Mesenchymal stem cell (in vitro differentiated cells and primary cell): ENCODE results near the gene PRR7.

Source experiments
- DNase-seq: peaks from one replicate; pipeline ENCODE4 v3.0.0-alpha.2; 2013
- H2AFZ ChIP-seq: one replicate; pipeline ENCODE4 v1.6.1; 2013; ENCODE audit warnings: low read depth, mild to moderate bottlenecking, control low read depth, inconsistent platforms, low read length, moderate library complexity
- H2AK5ac ChIP-seq: 2 replicates; pipeline ENCODE4 v1.6.1; 2013; ENCODE audit warnings: low read length, moderate library complexity, mild to moderate bottlenecking, inconsistent platforms; ENCODE audit not compliant: severe bottlenecking
- H2BK120ac ChIP-seq: one replicate; pipeline ENCODE4 v1.6.1; 2013; ENCODE audit warnings: low read depth, mild to moderate bottlenecking, inconsistent platforms, low read length, moderate library complexity
- H2BK12ac ChIP-seq, 2 experiments: one replicate each; pipeline ENCODE4 v1.6.1; 2013; ENCODE audit warnings: inconsistent platforms in 2 of 2, low read length in 2 of 2, mild to moderate bottlenecking in 2 of 2, moderate library complexity in 2 of 2, control low read depth in 1 of 2
- H2BK15ac ChIP-seq: one replicate; pipeline ENCODE4 v1.6.1; 2013; ENCODE audit warnings: mild to moderate bottlenecking, low read depth, inconsistent platforms; ENCODE audit not compliant: poor library complexity, severe bottlenecking
- H2BK5ac ChIP-seq: 2 replicates; pipeline ENCODE4 v1.6.1; 2013; ENCODE audit warnings: low read depth, mild to moderate bottlenecking, low read length, control low read depth, inconsistent platforms; ENCODE audit not compliant: poor library complexity, severe bottlenecking
- H3K14ac ChIP-seq, 2 experiments: one replicate each; pipeline ENCODE4 v1.6.1; 2013; ENCODE audit warnings: inconsistent platforms in 2 of 2, low read length in 2 of 2, control low read depth in 1 of 2, mild to moderate bottlenecking in 1 of 2, moderate library complexity in 1 of 2
- H3K18ac ChIP-seq, 2 experiments: one replicate each; pipeline ENCODE4 v1.6.1; 2013; ENCODE audit warnings: inconsistent platforms in 2 of 2, low read length in 2 of 2, control low read depth in 1 of 2, low read depth in 1 of 2, mild to moderate bottlenecking in 1 of 2
- H3K23ac ChIP-seq, 2 experiments: one replicate each; pipeline ENCODE4 v1.6.1; 2013; ENCODE audit warnings: inconsistent platforms in 2 of 2, low read length in 2 of 2, mild to moderate bottlenecking in 2 of 2, moderate library complexity in 2 of 2, control low read depth in 1 of 2
- H3K27ac ChIP-seq: 2 replicates; pipeline ENCODE4 v1.5.1; 2013; ENCODE audit warnings: mild to moderate bottlenecking, moderate library complexity, low read length, control low read depth, inconsistent platforms; ENCODE audit not compliant: poor library complexity, severe bottlenecking
- H3K27me3 ChIP-seq, 2 experiments: 2 replicates each; pipeline versions ENCODE4 v1.6.1 to v1.7.0; 2013; ENCODE audit warnings: low read length in 2 of 2, mild to moderate bottlenecking in 2 of 2, moderate library complexity in 2 of 2, control low read depth in 1 of 2, inconsistent platforms in 1 of 2; ENCODE audit not compliant: control insufficient read depth in 1 of 2, insufficient read depth in 1 of 2
- H3K36me3 ChIP-seq, 2 experiments: 2 replicates each; pipeline versions ENCODE4 v1.6.1 to v1.7.0; 2013; ENCODE audit warnings: low read length in 2 of 2, control low read depth in 1 of 2, inconsistent platforms in 1 of 2, low read depth in 1 of 2, mild to moderate bottlenecking in 1 of 2; ENCODE audit not compliant: insufficient read depth in 2 of 2, control insufficient read depth in 1 of 2
- H3K4ac ChIP-seq, 2 experiments: one replicate each; pipeline ENCODE4 v1.6.1; 2013; ENCODE audit warnings: inconsistent platforms in 2 of 2, low read length in 2 of 2, mild to moderate bottlenecking in 2 of 2, moderate library complexity in 2 of 2, control low read depth in 1 of 2, low read depth in 1 of 2
- H3K4me1 ChIP-seq: 2 replicates; pipeline ENCODE4 v1.6.1; 2013; ENCODE audit warnings: low read depth, low read length, control low read depth; ENCODE audit not compliant: control insufficient read depth, insufficient read depth
- H3K4me2 ChIP-seq: 2 replicates; pipeline ENCODE4 v1.6.1; 2013; ENCODE audit warnings: low read length, mild to moderate bottlenecking, inconsistent platforms; ENCODE audit not compliant: poor library complexity, severe bottlenecking
- H3K4me3 ChIP-seq, 2 experiments: 2 replicates each; pipeline versions ENCODE4 v1.5.1 to v1.7.0; 2013; ENCODE audit warnings: low read length in 2 of 2, mild to moderate bottlenecking in 2 of 2, control low read depth in 1 of 2, low read depth in 1 of 2; ENCODE audit not compliant: insufficient read depth in 1 of 2
- H3K79me1 ChIP-seq: replicated peaks from 2 replicates; pipeline ENCODE4 v1.6.1; 2013; ENCODE audit warnings: mild to moderate bottlenecking, control low read depth, low read length, inconsistent platforms; ENCODE audit not compliant: poor library complexity, severe bottlenecking
- H3K9ac ChIP-seq: 2 replicates; pipeline ENCODE4 v1.7.0; 2013; ENCODE audit warnings: mild to moderate bottlenecking, low read length, moderate library complexity
- H3K9me3 ChIP-seq: 2 replicates; pipeline ENCODE4 v1.7.0; 2013; ENCODE audit warnings: mild to moderate bottlenecking, low read length; ENCODE audit not compliant: control insufficient read depth
- H4K8ac ChIP-seq: one replicate; pipeline ENCODE4 v1.6.1; 2013; ENCODE audit warnings: inconsistent platforms, mild to moderate bottlenecking, low read length, moderate library complexity
- H4K91ac ChIP-seq: one replicate; pipeline ENCODE4 v1.6.1; 2013; ENCODE audit warnings: mild to moderate bottlenecking, low read length, inconsistent platforms
- WGBS: methylation state at CpG from one replicate; pipeline ENCODE4 v1.1.7; 2013; ENCODE audit warnings: mixed read lengths; 5-methylcytosine and 5-hydroxymethylcytosine counted together

Gene PRR7

GRCh38 chr5:177487144-177487543 lies 40.5 kb downstream of the PRR7 start:
- Histone ChIP-seq H2BK120ac (no peak overlapping the region), H3K14ac (no peak overlapping the region), H3K4ac (no peak overlapping the region), H2BK5ac (no peak overlapping the region), H3K9ac (no peak overlapping the region), H4K8ac (no peak overlapping the region), H3K79me1 (peaks cover 9% of the 10 kb centered on the region), H2BK12ac (no peak overlapping the region), H3K4me2 (no peak overlapping the region), H3K36me3 (peaks cover 85 to 99% of the 10 kb centered on the region in 2 experiments), H3K23ac (no peak overlapping the region), H2BK15ac (no peak overlapping the region), H2AK5ac (no peak overlapping the region), H3K27ac (no peak overlapping the region), H3K18ac (no peak overlapping the region), H3K4me3 (no peak overlapping the region), H3K27me3 (no peaks in the 10 kb centered on the region), H4K91ac (no peak overlapping the region), H2AFZ (no peak overlapping the region), H3K9me3 (no peaks in the 10 kb centered on the region), H3K4me1 (peaks cover 76% of the 10 kb centered on the region)
- DNase-seq: no peak
- WGBS: 98% methylated on average over 8 of the region's 8 CpGs

- H3K36me3 ChIP-seq: peaks cover 90 to 99% of the 10 kb centered on the region in 2 experiments
- H3K79me1 ChIP-seq: peaks cover 7% of the 10 kb centered on the region
- H3K4me3 ChIP-seq: no peak overlapping the region
- DNase-seq: no peak
- H3K27me3 ChIP-seq: no peaks in the 10 kb centered on the region
- no peak overlapping the region for H2BK120ac ChIP-seq
- H4K8ac ChIP-seq: no peak overlapping the region
- no peak overlapping the region for H3K23ac ChIP-seq
- no peak overlapping the region for H2BK15ac ChIP-seq
- H4K91ac ChIP-seq: no peak overlapping the region
- peaks cover 78% of the 10 kb centered on the region for H3K4me1 ChIP-seq
- no peak overlapping the region for H3K14ac ChIP-seq
- H3K9ac ChIP-seq: no peak overlapping the region
- H2AFZ ChIP-seq: no peak overlapping the region
- no peak overlapping the region for H3K4ac ChIP-seq
- no peak overlapping the region for H3K4me2 ChIP-seq
- WGBS: 97% methylated on average over 15 of the region's 15 CpGs
- no peak overlapping the region for H3K18ac ChIP-seq
- no peak overlapping the region for H2BK12ac ChIP-seq
- no peak overlapping the region for H2BK5ac ChIP-seq
- peak overlapping the region; percentile 6 for H3K27ac ChIP-seq
- H3K9me3 ChIP-seq: no peaks in the 10 kb centered on the region
- H2AK5ac ChIP-seq: no peak overlapping the region
Measured at GRCh38 chr5:177487975-177488374, 41.4 kb downstream of the PRR7 start.

- no peak overlapping the region for H3K4me2 ChIP-seq
- H2BK12ac ChIP-seq: peak overlapping the region in 1 of 2 experiments; percentile 12
- no peak overlapping the region for H4K91ac ChIP-seq
- no peak for DNase-seq
- peaks cover 5% of the 10 kb centered on the region for H3K79me1 ChIP-seq
- no peaks in the 10 kb centered on the region for H3K27me3 ChIP-seq
- H3K36me3 ChIP-seq: peaks cover 90 to 99% of the 10 kb centered on the region in 2 experiments
- no peak overlapping the region for H2AFZ ChIP-seq
- no peak overlapping the region for H3K9ac ChIP-seq
- no peak overlapping the region for H3K14ac ChIP-seq
- H2AK5ac ChIP-seq: no peak overlapping the region
- no peak overlapping the region for H4K8ac ChIP-seq
- H3K9me3 ChIP-seq: no peaks in the 10 kb centered on the region
- H3K18ac ChIP-seq: no peak overlapping the region
- H3K4me3 ChIP-seq: no peak overlapping the region
- peaks cover 78% of the 10 kb centered on the region for H3K4me1 ChIP-seq
- no peak overlapping the region for H2BK120ac ChIP-seq
- H2BK5ac ChIP-seq: no peak overlapping the region
- H3K4ac ChIP-seq: no peak overlapping the region
- no peak overlapping the region for H2BK15ac ChIP-seq
- WGBS: 90% methylated on average over 21 of the region's 26 CpGs
- no peak overlapping the region for H3K23ac ChIP-seq
- H3K27ac ChIP-seq: no peak overlapping the region
Measured at GRCh38 chr5:177489119-177489716, 42.6 kb downstream of the PRR7 start.

DNA sequence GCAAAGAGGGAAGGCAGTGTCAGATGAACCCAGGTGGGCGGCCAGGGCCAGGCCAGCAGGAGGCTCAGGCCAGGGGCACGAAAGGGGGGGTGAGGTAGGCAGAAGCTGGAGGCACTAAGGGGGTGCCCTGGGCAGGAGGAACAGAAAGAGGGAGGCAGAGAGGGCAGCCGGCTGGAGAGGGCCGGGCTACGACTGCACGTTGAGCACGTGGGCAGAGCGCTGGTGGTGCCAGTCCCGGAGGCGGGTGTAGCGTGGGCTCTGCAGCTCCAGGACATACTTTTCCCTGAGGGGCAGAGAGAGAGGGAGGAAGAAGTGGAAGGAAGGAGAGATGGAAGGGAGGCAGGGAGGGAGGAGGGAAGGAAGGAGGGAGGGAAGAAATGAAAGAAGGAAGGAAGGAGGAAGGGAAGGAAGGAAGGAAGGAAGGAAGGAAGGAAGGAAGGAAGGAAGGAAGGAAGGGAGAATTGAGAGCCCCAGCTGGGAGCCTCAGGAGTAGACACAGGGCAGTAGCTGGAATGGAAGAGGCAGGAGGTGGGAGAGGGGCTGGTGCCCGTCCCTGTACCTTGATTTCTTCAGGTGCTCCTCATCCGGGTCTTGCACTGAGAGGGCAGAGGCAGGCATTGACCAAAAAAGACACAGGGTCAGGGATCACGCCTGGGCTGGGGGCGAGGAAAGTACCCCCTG lies 43.8 kb downstream of the PRR7 start:
- H3K36me3 ChIP-seq: peaks cover 77 to 89% of the 10 kb centered on the region in 2 experiments
- H3K4me2 ChIP-seq: no peak overlapping the region
- peak overlapping the region in 1 of 2 experiments; percentile 80 for H3K14ac ChIP-seq
- no peaks in the 10 kb centered on the region for H3K9me3 ChIP-seq
- H3K27me3 ChIP-seq: no peaks in the 10 kb centered on the region
- H3K4ac ChIP-seq: no peak overlapping the region
- H4K91ac ChIP-seq: no peak overlapping the region
- H3K4me3 ChIP-seq: no peak overlapping the region
- no peak overlapping the region for H2AFZ ChIP-seq
- H3K27ac ChIP-seq: peak overlapping the region; percentile 44
- H2AK5ac ChIP-seq: no peak overlapping the region
- H3K4me1 ChIP-seq: peaks cover 72% of the 10 kb centered on the region
- no peak for DNase-seq
- no peak overlapping the region for H2BK5ac ChIP-seq
- peaks cover 5% of the 10 kb centered on the region for H3K79me1 ChIP-seq
- H2BK15ac ChIP-seq: no peak overlapping the region
- no peak overlapping the region for H2BK120ac ChIP-seq
- WGBS: 97% methylated on average over 15 of the region's 15 CpGs
- H4K8ac ChIP-seq: peak overlapping the region; percentile 7
- peak overlapping the region in 1 of 2 experiments; percentile 4 for H2BK12ac ChIP-seq
- H3K18ac ChIP-seq: no peak overlapping the region
- no peak overlapping the region for H3K9ac ChIP-seq
- no peak overlapping the region for H3K23ac ChIP-seq
